DMS53 treated with DMSO at 0.1 percent for 48 hours (cell line): Measurements from ENCODE around the gene HAVCR2.

Experiments
- DNase-seq: peaks from one replicate; lab custom pipeline; 2025; ENCODE audit not compliant: unreplicated experiment; lab: John Stamatoyannopoulos, UW

The HAVCR2 gene

GRCh38 chr5:157108976-157109375 is at the start of gene HAVCR2:
Gene HAVCR2 (minus strand): TSS chr5:157109044. CDS start chr5:157108983, 61 bp downstream.
- no peak for DNase-seq

GRCh38 chr5:157157293-157157891 is 48.5 kb upstream of the HAVCR2 start:
- no peak for DNase-seq

- DNase-seq: no peak
Observed at GRCh38 chr5:157155297-157155696, 46.5 kb upstream of the HAVCR2 start.

GRCh38 chr5:157150995-157151394 is 42.2 kb upstream of the HAVCR2 start:
- DNase-seq: no peak

- peak; percentile 64 for DNase-seq
Observed at GRCh38 chr5:157148734-157149615, 40.1 kb upstream of the HAVCR2 start.

- peak; percentile 26 for DNase-seq
Observed at GRCh38 chr5:157143127-157143971, 34.5 kb upstream of the HAVCR2 start.

GRCh38 chr5:157142317-157143126 is 33.7 kb upstream of the HAVCR2 start, which contains the start of gene MED7:
Gene MED7 (minus strand): TSS chr5:157142865. CDS start chr5:157139431, 3,434 bp downstream.
- peak; percentile 98 for DNase-seq

GRCh38 chr5:157137691-157138090 is 28.8 kb upstream of the HAVCR2 start:
- DNase-seq: no peak

- DNase-seq: no peak
Observed at GRCh38 chr5:157132281-157132612, 23.4 kb upstream of the HAVCR2 start.

GRCh38 chr5:157130925-157131324 is 22.1 kb upstream of the HAVCR2 start:
- peak; percentile 74 for DNase-seq

GRCh38 chr5:157121709-157122108 is 12.9 kb upstream of the HAVCR2 start:
- DNase-seq: no peak

- DNase-seq: no peak
Observed at GRCh38 chr5:157120102-157120501, 11.3 kb upstream of the HAVCR2 start.

GRCh38 chr5:157116483-157116954 is 7.7 kb upstream of the HAVCR2 start:
- DNase-seq: no peak

GRCh38 chr5:157115502-157115901 is 6.7 kb upstream of the HAVCR2 start:
- no peak for DNase-seq

GRCh38 chr5:157115012-157115411 is 6.2 kb upstream of the HAVCR2 start:
- no peak for DNase-seq

GRCh38 chr5:157113002-157113401 is 4.2 kb upstream of the HAVCR2 start:
- no peak for DNase-seq

- DNase-seq: no peak
Observed at GRCh38 chr5:157109744-157110143, 900 bp upstream of the HAVCR2 start.

- no peak for DNase-seq
Observed at GRCh38 chr5:157107508-157107907, 1.3 kb downstream of the HAVCR2 start.

GRCh38 chr5:157106630-157107461 is 2.0 kb downstream of the HAVCR2 start:
- no peak for DNase-seq
